NCI-H2029 (cell line): Measurements from ENCODE around the gene STRBP.
"Not testable (repeated sequence)": the region's sequence is repeated elsewhere in the genome, so short reads cannot be mapped to it uniquely, and the experiment has no call there.

Source experiments
- DNase-seq: peaks from one replicate; lab custom pipeline; 2025; lab: John Stamatoyannopoulos, UW

STRBP gene

DNA sequence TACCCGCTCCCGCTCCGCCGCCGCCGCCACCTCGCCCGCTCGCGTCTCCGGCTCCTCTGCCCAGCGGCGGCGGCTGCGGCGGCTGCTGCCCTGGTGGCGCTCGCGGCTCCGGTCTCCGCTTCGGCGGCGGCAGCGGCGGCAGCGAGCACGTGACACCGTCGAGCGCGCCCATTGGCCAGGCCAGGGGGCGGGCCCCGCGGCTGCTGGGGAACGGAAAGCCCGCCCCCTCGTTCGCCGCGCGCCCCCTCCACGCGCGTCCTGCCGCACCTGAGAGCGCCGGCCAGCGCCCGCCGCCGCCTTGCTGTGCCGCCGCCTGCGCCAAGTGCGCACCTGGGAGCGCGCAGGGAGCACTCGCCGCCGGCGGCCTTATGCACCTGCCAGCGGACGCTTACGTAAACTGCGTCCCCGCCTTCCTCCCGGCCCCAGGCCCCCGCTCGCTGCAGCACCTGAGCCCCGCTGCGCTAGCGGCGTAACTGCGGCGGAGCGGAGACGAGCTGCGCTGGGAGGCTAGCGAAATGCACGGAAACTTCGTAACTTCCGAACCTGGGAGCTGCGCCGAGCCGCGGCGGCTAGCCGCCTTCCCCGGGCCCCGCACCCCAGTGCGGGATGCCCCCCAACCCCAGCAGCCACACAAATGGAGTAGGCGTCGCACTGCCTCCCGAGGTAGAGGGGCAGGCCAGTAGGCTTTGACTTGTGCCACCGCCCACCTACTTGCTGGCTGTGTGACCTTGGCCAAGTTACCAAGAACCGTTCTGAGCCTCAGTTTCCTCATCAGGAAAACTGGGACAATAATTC lies at the start of gene STRBP:
Gene STRBP (minus strand): TSS at position 122 of the 795 bp plus-strand sequence. CDS start 84,452 bp downstream, outside the sequence.
- DNase-seq = peak; percentile 99

- DNase-seq = no peak
Measured at GRCh38 chr9:123316053-123316718, 47.8 kb upstream of the STRBP start.

DNA sequence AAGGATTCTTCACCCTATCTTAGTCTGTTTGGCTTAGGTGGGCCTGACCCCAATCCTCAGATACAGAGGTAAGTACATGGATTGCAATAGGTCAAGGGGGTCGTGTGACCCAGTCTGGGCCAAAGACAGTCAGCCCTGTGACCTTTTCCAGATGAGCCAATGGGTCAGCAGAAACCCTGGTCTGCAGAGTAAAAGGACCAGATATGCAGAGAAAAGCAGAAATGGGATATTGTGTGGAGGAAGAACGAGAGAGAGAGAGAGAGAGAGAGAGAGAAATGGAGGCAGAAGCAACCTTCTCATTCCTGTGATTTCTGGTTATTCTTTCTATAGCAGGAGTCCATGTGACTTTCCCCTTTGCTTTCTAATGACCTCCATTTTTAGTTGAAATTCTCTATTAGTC lies 47.2 kb upstream of the STRBP start:
- DNase-seq = no peak

- no peak for DNase-seq
Measured at GRCh38 chr9:123314617-123315016, 46.2 kb upstream of the STRBP start.

- no peak for DNase-seq
Measured at GRCh38 chr9:123312306-123312877, 44.0 kb upstream of the STRBP start.

- DNase-seq = no peak
Measured at GRCh38 chr9:123311250-123311752, 42.9 kb upstream of the STRBP start.

DNA sequence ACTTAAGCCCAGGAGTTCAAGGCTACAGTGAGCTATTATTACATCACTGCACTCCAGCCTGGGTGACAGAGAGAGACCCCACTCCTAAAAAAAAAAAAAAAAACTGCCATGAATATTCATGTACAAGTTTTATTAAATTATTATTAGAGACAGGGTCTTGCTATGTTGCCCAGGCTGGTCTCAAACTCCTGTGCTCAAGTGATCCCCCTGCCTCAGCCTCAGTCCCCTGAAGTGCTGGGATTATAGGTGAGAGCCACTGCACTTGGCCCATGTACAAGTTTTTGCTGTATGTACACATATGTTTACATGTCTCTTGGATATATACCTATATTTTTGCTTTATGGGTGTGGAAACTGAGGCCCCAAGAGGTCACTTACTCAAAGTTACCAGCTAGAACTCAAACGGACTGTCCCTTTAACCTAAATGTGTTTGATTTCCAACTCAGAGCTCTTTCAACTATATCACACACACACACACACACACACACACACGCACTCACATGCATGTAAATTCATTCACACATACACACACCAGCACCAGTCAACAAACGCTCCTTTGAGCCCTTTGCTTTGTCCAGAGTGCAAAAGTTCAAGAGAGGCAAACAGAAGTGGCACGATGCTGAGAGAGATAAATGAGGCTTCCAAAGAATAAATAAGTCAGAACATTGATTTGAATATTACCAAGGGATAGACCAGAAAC lies 42.3 kb upstream of the STRBP start:
- no peak for DNase-seq

DNA sequence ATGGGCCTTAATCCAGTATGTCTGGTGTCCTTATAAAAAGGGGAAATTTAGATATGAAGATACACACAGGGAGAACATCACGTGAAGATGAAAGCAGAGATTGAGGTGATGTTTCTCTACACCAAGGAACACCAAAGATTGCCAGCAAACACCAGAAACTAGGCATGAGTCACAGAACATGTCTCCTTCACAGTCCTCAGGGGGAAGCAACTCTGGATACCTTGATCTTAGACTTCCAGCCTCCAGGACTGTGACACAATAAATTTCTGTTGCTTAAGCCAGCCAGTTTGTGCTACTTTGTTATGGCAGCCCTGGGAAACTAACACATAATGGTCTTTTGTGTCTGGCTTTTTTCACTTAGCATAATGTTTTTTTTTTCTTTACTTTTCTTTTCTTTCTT lies 41.2 kb upstream of the STRBP start:
- no peak for DNase-seq

DNA sequence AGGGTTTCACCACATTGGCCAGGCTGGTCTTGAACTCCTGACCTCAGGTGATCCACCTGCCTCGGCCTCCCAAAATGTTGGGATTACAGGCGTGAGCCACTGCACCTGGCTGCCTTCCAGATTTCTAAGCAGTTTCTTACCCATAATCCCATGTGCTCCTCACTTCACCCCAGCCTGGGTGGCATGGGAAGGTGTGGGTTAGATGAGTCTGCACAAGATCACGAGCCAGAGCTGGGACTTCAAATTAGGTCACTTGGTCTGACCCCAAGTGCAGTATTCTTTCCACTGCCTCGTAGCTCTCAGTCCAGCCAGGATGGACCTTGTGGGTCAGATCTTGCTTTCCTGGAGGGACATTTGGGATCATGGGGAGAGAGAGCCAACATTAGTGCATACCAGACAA lies 37.5 kb upstream of the STRBP start:
- DNase-seq = no peak

GRCh38 chr9:123304340-123304691 lies 35.9 kb upstream of the STRBP start:
- no peak for DNase-seq

- DNase-seq = peak; percentile 36
Measured at GRCh38 chr9:123302348-123303214, 34.2 kb upstream of the STRBP start.

DNA sequence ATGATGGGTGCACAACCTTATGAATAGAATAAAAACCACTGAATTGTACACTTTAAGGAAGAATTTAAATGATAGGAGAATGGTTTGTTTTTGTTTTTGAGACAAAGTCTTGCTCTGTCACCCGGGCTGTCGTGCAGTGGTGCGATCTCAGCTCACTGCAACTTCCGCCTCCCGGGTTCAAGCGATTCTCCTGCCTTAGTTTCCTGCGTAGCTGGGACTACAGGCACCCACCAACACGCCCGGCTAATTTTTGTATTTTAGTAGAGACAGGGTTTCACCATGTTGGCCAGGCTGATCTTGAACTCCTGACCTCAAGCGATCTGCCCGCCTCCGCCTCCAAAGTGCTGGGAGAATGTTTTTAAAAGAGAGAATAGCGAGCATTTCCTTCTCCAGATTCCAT lies 33.5 kb upstream of the STRBP start:
- not testable (repeated sequence) for DNase-seq

DNA sequence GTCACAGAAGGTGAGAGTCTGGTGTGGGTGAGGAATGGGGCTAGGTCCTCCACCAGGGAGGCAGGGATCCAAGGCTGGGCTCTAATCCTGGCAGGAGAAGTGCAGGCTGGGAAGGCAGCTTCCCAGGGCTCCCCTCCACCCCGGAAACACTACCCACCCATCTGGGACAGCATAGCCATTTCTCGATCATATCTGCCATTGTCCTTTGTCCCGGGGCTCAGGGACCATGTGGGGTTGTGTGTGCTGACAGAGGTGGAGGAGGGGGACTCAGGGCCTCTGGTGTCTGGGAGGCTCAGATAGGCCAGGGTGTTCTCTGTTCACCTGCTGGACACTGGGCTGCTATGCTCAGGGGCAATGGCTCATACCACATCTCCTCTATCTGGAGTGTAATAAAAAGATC lies 32.2 kb upstream of the STRBP start:
- DNase-seq = no peak

GRCh38 chr9:123299558-123300126 lies 31.3 kb upstream of the STRBP start:
- DNase-seq = no peak

GRCh38 chr9:123296174-123296573 lies 27.8 kb upstream of the STRBP start:
- no peak for DNase-seq

DNA sequence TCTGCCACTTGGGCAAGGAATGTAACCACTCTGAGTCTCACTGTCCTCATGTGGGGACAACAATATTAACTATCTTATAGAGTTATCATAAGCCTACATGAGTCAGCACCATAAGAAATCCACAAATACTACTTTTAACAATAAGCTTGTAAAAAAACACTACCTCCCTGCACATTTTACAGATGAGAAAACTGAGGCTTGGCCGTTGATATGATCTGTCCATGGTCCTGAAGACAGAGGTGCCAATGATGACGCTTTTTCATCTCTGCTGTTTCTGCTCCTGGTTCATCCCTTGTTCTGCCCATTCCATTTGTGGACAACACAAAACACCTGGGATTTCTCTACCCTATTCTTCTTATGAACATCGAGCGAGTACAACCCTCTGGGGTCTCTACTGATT lies 23.4 kb upstream of the STRBP start:
- DNase-seq = no peak

DNA sequence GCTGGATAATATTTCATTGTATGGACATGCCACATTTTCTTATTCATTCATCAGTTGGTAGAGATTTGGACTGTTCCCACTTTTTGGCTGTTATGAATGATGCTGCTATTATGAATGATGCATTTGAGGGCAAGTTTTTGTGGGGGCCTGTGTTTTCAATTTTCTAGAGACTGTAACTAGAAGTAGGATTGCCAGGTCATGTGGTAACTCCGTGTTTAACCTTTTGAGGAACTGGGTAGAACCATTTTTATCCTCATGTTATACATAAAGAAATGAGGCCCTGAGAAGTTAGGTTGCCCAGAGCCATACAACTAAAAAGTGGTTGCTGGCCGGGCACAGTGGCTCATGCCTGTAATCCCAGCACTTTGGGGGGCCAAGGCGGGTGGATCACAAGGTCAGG lies 22.4 kb upstream of the STRBP start:
- DNase-seq = no peak

DNA sequence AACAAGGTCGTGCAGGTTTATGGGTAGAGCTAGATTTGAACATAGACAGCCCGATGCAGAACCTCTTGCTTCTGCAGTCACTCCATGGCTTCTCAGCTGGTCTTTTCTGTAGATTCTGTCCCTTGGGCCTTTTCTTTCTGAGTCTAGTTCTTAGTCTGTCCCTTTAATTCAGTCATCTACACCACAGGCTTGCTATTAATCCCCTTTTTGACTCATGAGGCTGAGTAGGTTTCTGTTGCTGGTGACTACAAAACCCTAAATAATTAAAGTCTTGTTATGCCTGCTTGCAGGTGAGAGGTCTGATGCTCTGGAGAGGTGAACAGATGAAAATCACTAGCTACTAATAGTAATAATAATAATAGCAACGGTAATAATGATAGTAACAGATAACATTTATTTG lies 19.3 kb upstream of the STRBP start:
- no peak for DNase-seq

DNA sequence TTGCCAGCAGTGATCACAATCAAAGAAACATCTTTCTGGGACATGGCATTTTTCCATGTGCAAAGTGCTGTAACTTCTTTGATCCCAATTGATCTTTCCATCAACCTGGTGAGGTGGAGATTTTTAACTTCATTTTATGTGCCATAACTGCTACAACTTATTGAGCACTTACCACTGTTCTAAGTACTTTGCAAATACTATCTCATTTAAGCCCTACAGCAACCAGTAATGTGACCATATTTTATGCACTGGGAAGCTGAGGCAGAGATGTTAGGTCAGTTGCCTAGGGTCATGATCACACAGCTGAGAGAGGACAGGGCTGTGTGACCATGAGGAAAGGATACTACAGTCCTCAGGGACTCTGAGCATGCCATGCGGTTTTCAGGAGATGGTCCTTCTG lies 17.9 kb upstream of the STRBP start:
- no peak for DNase-seq

GRCh38 chr9:123284656-123285055 lies 16.3 kb upstream of the STRBP start:
- no peak for DNase-seq

GRCh38 chr9:123283455-123283854 lies 15.1 kb upstream of the STRBP start:
- DNase-seq = no peak
